Fibroblast of skin of left quadriceps (primary cell): ENCODE data around the gene HNRNPK.
A peak's percentile ranks its signal among the peaks of the same experiment; 100 is the strongest.
"Not testable (repeated sequence)": the region's sequence is repeated elsewhere in the genome, so short reads cannot be mapped to it uniquely, and the experiment has no call there.

Experiments used
- DNase-seq, 2 experiments: peaks; one replicate each; pipeline ENCODE4 v3.0.0-alpha.2; 2013; ENCODE audit warnings: low read depth in 2 of 2

HNRNPK gene

GRCh38 chr9:83977196-83977595 lies 2.8 kb downstream of the HNRNPK start:
- no peak for DNase-seq

GRCh38 chr9:83976372-83976771 lies 3.6 kb downstream of the HNRNPK start:
- DNase-seq = no peak

- DNase-seq = no peak
Observed at GRCh38 chr9:83975300-83975699, 4.7 kb downstream of the HNRNPK start.

GRCh38 chr9:83972286-83972685 lies 7.7 kb downstream of the HNRNPK start:
- DNase-seq = no peak

- no peak for DNase-seq
Observed at GRCh38 chr9:83971485-83971884, 8.5 kb downstream of the HNRNPK start.

GRCh38 chr9:83969602-83970001 lies 10.4 kb downstream of the HNRNPK start:
- no peak for DNase-seq

- DNase-seq = no peak
Observed at GRCh38 chr9:83967073-83967472, 12.9 kb downstream of the HNRNPK start.

GRCh38 chr9:83966209-83966582 lies 13.8 kb downstream of the HNRNPK start:
- no peak for DNase-seq

GRCh38 chr9:83965350-83966208 lies 14.4 kb downstream of the HNRNPK start:
- no peak for DNase-seq

- no peak for DNase-seq
Observed at GRCh38 chr9:83964973-83965349, 15.1 kb downstream of the HNRNPK start.

GRCh38 chr9:83962165-83962564 lies 17.9 kb downstream of the HNRNPK start:
- no peak for DNase-seq

GRCh38 chr9:83960991-83961390 lies 19.0 kb downstream of the HNRNPK start:
- no peak for DNase-seq

- no peak for DNase-seq
Observed at GRCh38 chr9:83959061-83959460, 21.0 kb downstream of the HNRNPK start.

- no peak for DNase-seq
Observed at GRCh38 chr9:83957248-83957513, 22.8 kb downstream of the HNRNPK start.

- DNase-seq = no peak
Observed at GRCh38 chr9:83956436-83957247, 23.4 kb downstream of the HNRNPK start.

- DNase-seq = no peak
Observed at GRCh38 chr9:83956086-83956435, 24.0 kb downstream of the HNRNPK start.

GRCh38 chr9:83948096-83948495 lies 31.9 kb downstream of the HNRNPK start:
- DNase-seq = not testable (repeated sequence)

GRCh38 chr9:83940590-83941303 lies 39.3 kb downstream of the HNRNPK start:
- DNase-seq = no peak

- DNase-seq = peak in 1 of 2 experiments; percentile 32
Observed at GRCh38 chr9:83937861-83938455, 42.1 kb downstream of the HNRNPK start.

GRCh38 chr9:83936523-83936922 lies 43.5 kb downstream of the HNRNPK start:
- no peak for DNase-seq

GRCh38 chr9:83935276-83935935 lies 44.6 kb downstream of the HNRNPK start:
- peak; percentile 45 to 51 for DNase-seq
